Measurements from ENCODE around the gene PHPT1.
"Not testable (repeated sequence)": the region's sequence is repeated elsewhere in the genome, so short reads cannot be mapped to it uniquely, and the experiment has no call there.

The PHPT1 gene

DNA sequence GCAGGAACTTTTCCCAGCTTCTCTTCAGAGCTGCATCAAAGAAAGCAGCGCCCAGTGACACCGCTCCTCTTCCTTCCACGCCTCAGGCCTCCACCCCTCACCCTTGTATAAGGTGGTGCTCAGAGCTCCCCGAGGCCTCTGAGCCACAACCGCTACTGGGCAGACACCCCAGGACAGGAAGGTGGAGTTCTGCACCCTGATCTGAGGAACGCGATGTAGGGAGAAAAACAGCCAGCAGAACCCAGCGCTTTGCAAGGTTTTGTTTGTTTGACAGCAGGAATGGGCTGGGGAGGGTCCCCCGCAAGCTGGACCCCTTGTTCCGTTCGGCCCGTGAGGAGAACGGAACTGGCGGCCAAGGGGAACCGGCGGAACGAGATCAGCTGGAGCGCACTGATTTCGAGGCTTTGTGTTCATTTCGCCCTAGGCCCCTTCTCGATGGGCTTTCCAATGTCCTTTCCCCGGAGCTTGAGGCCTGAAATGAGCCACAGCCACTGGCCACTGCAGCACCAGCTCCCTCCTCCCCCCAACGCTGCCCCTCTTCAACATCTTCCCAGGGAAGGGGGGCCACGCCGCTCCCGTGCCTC, 12.8 kb downstream of the PHPT1 start:
- no peak for DNase-seq

DNA sequence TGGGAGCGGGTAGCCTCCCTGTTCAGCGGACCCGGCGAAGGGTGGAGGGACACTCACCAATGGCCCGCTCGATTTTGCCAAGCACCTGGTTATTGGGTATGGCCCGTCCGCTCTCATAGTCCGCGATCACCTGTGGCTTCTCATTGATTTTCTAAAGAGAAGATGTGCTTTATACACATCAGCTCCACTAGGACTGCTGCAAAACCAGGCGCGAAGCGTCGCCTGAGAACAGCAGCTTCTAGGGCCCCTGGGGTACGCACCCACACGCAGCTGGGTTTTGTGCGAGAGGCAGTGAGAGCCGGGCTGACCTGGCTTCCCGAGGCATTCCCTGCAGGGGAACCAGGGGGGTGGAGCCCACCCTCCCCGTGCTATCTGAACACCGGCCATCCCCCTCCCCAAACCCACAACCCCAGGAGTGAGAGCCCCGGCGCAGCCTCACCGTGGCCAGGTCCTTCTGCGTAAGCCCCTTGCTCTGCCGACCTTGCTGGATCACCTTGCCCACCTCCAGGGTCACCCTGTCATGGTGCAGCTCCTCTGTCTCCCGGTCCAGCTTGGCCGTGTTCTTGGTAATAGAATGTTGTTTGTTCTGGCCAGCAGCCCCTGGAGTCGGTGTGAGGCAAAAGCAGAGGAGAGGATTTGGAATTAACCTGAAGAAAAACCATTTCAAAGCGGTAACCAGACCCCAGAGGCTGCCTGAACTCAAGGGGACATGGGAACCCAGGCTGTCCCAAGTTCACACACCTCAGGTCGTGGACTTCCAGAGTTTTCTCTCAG, 13.8 kb downstream of the PHPT1 start:
- no peak for DNase-seq

DNA sequence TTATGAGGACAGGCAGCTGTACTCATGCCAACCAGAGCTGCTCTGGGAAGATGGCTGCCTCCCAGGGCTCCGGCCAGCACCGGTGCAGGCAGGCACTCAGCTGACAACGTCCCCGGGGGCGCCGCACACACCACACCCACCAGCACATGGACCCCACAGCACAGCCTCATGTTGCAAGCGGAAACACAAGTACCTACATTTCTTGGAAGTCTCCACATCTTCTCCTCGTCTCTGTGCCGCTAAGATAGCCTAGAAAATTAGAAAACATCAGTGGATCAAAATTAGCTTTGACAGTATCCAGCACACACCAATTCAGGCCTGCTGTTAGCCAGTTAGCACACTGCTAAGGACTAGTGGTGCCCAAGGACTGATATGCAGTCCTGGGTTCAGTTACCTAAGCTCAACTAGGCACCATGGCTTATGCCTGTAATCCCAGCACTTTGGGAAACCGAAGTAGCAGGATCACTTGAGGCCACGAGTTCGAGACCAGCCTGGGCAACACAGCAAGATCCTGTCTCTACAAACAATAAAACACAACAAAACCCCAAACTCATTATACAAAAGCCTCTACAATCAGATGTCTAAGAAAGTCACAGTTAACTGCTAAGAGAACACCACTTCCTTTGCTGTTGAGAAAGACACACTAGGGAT, 14.5 kb downstream of the PHPT1 start:
- no peak for DNase-seq

DNA sequence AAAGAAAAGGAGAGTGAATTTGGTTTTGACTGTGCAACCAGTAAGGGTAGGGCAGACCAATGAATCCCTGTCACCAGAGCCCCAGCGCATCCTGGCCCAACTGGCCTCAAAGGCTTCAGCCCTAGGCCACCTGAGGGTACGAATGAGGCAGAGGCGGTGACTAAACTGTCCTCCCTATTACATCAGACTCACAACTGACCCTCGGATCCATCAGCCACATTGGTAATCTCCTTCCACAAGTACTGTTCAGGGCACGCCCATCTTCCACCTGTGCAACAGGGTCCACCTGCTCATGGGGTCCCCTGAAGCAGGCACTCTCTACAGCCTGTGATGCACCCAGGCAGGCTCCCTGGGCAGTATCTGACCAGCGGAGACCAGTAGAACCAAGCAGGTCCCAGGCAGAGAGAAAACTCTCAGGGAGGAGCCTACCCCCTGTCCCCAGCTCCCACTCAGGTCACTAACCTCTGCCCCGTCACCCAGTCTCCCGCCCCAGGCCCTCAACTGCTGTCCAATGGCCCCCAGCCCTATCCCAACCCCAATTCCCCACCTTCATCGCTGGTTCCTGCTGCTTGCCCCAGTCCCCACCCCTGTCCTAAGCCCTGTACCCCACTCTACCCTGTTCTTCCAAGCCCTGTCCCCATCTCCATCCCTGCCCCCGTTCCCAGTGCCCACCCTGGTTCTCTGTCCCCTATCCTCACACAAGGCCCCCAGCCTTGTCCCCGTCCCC, 16.0 kb downstream of the PHPT1 start:
- no peak for DNase-seq

DNA sequence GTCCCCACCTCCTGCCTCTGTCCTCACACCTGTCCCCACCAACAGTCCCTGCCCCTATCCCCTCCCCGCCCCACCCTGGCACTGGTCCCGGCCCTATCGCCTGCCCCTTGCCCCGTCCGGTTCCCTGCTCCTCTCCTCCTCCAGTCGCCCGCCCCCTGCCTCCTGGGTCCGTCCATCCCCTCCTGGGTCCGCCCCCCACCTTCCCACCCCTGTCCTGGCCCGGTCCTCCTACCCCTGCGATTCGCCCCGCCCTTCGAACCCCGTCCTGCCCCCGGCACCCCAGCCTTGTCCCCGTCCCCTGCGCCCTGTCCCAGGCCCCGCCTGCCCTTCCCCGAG, 16.5 kb downstream of the PHPT1 start:
- DNase-seq = no peak

DNA sequence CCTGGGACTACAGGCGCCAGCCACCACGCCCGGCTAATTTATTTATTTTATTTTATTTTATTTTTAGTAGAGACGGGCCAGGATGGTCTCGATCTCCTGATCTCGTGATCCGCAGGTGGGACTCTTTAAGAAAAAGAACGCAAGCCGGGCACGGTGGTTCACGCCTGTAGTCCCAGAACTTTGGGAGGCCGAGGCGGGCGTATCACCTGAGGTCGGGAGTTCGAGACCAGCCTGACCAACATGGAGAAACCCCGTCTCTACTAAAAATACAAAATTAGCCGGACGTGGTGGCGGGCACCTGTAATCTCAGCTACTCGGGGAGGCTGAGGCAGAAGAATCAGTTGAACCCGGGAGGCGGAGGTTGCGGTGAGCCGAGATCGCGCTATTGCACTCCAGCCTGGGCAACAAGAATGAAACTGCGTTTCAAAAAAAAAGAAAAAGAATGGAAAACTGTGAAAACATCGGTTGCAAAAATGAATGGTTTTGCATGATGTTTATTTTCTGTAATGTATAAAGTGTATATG, 17.8 kb downstream of the PHPT1 start:
- DNase-seq = not testable (repeated sequence)

DNA sequence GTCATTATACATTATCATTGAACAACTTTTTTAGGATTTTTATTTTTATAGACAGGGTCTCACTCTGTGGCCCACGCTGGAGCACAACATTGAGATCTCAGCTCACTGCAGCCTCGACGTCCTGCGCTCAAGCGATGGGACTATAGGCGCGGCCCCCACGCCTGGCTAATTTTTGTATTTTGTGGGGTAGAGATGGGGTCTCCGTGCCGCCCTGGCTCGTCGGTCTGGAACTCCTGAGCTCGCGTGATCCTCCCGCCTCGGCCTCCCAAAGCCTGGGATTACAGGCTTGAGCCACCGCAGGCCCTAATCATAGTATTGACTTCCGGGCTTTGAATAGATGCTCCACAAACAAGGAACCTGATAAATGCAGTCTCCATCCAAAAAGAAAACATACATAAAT, 18.3 kb downstream of the PHPT1 start:
- DNase-seq = no peak

DNA sequence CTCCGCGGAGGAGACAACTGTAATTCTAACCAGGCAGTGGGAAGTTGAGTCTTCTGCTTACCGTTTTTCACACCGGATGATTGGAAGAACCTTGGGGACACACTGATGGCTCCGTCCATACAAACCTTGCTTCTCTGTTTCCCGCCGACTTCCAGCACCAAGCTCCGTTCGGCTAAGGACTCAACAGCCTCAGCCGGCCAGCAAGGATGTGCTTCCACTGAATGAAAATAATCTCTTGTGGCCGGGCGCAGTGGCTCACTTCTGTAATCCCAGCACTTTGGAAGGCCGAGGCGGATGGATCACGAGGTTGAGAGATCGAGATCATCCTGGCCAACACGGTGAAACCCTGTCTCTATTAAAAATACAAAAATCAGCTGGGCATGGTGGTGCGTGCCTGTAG, 18.7 kb downstream of the PHPT1 start:
- no peak for DNase-seq

DNA sequence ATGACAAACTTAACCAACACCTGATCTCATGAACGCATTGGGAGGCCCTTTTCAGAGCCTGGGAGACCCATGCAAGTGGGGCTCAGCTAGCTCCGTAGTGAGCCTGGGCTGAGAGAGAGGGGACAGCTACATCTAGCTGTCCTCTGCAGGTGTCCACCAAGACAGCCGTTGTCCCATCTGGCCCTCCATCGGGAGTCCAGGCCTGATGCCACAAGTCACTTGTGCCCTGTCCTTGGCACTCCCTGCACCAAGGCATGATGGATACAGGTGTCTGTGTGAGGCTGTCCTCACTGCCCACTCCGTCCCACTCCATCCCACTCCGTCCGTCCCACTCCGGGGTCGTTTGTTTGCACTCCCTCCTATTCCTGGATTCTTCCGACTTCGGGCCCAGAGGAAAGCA, 19.4 kb downstream of the PHPT1 start:
- no peak for DNase-seq

DNA sequence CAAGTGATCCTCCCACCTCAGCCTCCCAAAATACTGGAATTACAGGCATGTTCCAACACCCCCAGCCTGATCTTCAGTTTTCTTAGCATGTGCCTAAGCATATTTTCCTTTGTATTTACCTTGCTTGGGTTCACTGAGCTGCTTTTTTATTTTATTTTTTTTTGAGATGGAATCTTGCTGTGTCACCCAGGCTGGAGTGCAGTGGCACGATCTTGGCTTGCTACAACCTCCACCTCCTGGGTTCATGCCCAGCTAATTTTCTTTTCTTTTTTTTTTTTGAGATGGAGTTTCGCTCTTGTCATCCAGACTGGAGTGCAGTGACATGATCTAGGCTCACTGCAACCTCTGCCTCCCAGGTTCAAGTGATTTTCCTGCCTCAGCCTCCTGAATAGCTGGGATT, 20.4 kb downstream of the PHPT1 start:
- not testable (repeated sequence) for DNase-seq

DNA sequence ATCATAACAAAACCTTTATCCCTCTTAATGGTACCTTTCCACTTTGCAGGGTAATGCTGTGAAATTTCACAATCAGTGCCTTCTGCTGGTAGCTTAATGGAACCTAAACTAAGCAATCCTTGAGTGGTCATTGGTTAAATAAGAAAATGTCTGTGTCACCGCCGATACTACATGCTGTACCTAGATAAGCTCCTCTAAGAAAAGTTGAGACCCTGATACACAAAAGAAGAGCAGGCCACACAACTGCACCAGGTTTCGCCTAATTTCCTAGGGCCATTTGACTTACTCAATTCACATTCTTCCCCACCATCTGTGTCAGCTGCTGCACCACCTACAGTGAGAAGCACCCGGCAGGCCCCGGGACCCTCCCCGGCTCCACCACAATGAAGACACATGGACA, 25.9 kb downstream of the PHPT1 start:
- DNase-seq = no peak

DNA sequence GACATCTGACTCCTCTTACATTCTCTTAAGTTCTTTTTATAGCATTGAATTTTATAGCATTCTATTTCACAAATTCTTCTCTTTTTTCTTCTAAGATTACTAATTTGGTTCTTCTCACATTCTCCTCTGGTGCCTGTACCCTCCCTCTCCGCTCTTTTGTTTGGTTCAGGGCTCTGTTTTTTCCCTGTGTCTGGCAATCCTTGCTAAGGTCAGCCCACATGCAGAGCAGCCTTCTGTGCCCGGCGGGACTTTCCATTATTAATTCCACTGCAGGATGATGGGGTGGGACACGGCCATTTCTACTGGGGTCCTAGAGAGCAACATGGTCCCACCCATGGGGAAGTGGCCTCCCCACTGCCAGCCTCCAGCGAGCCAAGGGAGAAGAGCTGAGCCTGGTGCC, 27.3 kb downstream of the PHPT1 start:
- DNase-seq = no peak

DNA sequence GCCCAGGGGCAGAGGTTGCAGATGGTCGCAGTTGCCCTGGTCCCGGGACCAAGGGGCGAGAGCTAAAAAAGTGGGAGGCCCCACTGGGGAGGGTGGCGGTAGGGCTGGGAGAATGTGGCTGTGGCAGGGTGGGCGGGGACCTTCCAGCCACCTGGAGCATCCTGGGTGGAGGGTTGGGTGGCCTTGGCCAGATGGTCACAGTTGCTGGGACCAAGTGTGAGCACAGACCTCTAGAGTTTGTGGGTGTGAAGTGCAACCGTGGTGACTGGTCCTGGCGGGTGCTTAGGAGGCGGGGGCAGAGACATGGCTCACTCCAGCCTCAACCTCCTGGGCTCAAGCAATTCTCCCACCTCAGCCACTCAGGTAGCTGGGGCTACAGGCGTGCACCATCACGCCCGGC, 31.4 kb downstream of the PHPT1 start:
- DNase-seq = no peak

DNA sequence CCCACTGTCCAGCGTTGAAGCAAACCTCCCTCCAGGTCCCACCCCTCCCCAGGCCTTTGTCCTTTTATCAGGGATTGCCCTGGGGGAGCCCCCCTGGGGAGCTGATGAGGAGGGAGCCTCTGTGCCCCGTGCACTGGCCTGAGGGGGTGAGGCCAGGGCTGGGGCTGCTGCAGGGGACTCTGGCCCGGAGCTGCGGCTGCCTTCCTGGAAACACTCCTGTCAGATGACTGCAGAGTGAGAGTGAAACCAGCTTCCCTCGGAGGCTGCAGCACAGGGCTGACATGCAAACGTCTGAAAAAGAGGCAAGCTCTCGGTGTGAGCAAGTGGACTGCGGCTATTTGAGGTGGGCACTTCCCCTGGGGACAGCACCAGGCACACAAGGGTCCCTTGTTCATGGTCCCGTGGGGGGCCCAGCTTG, 32.5 kb downstream of the PHPT1 start:
- peak; percentile 64 for DNase-seq

DNA sequence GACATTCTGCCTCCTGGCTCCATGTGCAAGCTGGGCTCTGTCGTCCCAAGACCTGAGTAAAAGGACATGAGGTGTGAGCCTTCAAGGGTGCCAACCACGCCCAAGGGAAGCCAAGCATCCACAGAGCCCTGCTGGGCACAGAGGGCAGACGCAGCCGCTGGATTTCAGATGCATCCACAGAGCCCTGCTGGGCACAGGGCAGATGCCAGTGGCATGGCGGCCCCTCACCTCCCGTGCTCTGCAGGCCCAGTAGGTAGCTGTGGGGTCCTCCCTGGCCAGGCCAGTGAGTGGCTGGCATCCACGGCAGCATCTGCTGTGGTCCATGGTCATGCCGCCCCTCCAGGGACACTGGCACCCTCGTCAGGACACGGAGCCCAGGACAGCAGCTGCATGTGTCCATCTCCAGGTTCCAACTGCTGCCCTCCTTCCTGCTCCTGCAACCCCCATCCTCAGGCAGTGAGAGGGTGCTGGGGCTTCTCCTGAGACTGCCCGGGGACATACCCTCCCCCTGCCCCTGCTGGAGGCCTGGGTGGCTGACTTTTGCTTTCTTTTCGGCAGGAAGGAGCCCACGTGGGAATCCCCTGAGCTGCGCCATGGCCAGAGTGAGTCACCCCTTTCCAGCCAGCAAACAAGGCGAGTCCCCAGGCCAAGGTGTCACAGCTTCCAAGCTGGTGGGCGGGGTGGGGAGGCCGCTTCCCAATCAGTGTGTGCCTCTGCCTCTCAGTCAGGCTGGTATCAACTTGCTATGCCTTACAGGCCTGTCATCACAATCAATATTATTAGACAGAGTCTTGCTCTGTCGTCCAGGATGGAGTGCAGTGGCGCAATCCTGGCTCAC, 33.1 kb downstream of the PHPT1 start:
- peak; percentile 93 for DNase-seq

DNA sequence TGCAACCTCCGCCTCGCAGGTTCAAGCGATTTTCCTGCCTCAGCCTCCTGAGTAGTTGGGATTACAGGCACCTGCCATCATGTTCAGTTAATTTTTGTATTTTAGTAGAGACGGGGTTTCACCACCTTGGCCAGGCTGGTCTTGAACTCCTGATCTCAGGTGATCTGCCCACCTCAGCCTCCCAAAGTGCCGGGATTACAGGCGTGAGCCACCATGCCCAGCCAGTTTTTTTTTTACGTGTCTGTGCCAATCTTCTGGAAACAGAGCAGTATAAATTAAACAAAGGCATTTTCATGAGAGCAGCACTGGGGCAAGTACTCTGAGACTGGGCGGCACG, 33.7 kb downstream of the PHPT1 start:
- DNase-seq = not testable (repeated sequence)

DNA sequence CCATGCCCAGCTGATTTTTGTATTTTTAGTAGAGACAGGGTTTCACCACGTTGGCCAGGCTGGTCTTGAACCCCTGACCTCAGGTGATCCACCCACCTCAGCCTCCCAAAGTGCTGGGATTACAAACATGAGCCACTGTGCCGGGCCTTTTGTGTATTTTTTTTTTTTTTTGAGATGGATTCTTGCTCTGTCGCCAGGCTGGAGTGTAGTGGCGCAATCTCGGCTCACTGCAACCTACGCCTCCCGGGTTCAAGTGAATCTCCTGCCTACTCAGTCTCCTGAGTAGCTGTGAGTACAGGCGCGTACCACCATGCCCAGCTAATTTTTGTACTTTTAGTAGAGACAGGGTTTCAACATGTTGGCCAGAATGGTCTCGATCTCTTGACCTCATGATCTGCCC, 34.5 kb downstream of the PHPT1 start:
- DNase-seq = not testable (repeated sequence)

DNA sequence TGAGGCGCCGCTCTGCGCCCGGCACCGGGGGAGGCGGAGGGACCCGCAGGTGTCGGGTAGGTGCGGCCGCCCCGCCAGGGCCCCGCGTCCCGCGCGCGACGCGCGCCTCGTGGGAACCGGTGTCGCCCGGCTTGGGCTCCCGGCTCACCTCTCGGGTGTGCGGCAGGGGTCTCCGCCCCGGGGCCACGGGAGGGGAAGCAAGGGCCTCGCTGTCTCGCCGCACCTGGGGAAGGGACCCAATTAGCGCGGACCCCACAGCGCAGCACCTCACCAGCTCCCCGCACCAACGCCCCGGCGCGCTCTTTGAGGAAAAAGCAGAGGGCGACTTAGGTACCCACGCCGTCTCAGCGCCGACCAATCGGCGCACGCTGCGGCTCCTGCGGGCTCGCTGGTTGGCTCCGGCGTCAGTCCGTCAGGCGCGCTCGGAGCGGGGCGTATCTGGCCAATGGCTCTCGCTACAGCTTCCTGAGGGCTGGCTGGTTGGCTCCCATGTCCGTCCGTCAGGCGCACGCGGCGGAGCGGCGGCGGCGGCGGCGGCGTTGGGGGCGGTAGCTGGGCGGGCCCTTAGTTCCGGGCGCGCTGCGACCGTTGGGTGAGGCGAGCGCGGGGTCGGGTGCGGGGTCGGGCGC, 36.9 kb downstream of the PHPT1 start, which contains the start of gene TRAF2:
TRAF2 (plus strand) TSS at position 567 of the 629 bp plus-strand sequence. CDS start 12,225 bp downstream, outside the sequence.
- peak; percentile 97 for DNase-seq

DNA sequence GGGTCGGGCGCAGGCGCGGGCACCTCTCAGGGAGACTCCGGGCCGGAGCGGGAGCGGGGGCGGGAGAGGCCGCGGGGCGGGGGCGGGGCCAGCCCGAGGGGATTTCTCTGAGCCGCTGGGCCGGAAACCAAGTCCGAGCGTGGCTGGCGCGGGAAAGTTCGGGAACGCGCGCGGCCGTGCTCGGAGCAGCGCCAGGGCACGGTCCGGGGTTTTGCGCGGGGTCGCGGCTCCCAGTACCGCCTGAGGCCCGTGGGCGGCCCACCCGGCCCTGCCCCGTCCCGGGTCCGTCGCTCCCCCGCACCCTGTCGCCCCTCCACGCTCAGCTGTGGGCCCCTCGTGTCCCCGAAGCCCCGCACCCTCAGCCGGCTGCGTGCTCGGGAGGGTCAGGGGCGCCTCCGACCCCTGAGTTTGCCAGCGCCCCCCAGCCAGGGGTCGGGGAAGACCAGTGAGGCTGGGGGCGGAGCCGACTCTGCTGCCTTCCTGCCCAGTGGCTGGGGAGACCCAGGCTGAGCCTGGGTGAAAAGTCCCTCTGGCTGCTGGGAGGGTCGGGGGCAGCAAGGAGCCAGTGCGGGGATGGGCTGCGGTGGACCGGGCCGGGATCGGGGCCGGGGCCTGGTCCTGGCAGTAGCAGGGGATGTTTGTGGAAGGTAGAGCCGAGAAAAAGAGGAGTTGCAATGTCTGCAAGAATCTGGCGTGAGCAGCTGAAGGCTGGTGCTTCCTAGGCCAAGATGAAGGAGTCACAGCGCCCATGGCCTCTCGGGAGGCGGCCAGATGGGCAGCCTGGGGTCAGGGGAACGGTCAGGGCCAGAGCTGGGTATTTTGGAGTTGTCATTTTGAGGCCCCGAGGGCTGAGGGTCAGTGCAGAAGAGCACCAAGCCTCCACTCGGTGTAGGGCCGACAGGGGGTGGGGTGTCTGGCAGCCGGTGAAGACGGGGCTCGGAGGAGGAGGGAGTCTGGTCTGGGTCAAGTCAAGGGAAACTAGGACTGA, 37.7 kb downstream of the PHPT1 start:
- DNase-seq = peak; percentile 32

DNA sequence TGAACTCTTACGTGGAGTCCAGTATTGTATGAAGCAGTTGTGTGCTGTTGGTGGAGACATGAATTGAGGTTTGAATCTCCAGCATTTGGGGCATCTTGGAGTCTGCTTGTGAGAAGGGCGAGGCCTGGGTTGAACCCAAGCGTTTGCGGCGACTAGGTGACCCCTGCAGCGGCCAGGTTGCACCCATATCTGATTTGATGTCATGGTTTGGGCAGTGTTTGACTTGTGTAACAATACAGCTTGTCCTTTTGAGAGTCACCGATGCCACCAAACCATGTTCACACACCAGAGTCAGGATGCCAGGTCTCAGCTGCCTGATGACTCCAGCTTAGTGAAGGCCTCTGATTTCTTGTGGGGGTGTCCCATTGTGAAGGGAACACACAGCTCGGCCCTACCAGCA, 39.2 kb downstream of the PHPT1 start:
- DNase-seq = no peak

DNA sequence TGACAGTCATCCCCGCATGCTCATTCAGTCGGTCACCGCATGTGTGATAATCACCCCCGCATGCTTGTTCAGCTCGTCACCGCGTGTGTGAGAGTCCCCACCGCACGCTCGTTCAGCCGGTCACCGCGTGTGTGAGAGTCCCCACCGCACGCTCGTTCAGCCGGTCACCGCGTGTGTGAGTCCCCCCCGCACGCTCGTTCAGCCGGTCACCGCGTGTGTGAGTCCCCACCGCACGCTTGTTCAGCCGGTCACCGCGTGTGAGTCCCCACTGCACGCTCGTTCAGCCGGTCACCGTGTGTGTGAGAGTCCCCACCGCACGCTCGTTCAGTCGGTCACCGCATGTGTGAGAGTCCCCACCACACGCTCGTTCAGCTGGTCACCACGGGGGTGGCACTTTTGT, 40.6 kb downstream of the PHPT1 start:
- DNase-seq = no peak
